A549 (cell line): ENCODE data around the gene FAM107B. TPM values are rescaled to one million over a fixed set of nuclear protein-coding genes. Genes with fewer than 3 reads are reported as not detected.
A peak's percentile ranks its signal among the peaks of the same experiment; 100 is the strongest.

Experiments used
- ATAC-seq, 2 experiments: fragments of 200-7000 bp in 1 of 2; fragments of >200 bp in 1 of 2; cut with Nextera tagmentation in 1 of 2; cut with Tn5 transposase in 1 of 2; 3 replicates each; pipeline versions ENCODE4 v1.8.0 to v1.9.1; 2018 to 2020; ENCODE audit warnings: mild to moderate bottlenecking in 1 of 2, moderate library complexity in 1 of 2
- CTCF ChIA-PET: fragments of 300-600 bp; sonication (Branson Sonifier 250); formaldehyde crosslinking; extraction: SDS; loops from one replicate; lab custom pipeline; 2021; ENCODE audit warnings: antibody characterized with exemption, inconsistent platforms; lab: Yijun Ruan, JAX
- POLR2A ChIA-PET: fragments of 350-600 bp; formaldehyde crosslinking; extraction: SDS; loops from one replicate; lab custom pipeline; 2021; ENCODE audit warnings: antibody characterized with exemption, inconsistent platforms; lab: Yijun Ruan, JAX
- DNase-seq, 2 experiments: peaks; one replicate each; pipeline versions ENCODE4 v3.0.0 to v3.0.0-alpha.2; 2011 to 2016; ENCODE audit warnings: low read depth in 1 of 2, low spot score in 1 of 2
- FAIRE-seq: peaks from 2 replicates; lab custom pipeline; 2011; peaks lifted over from hg19 to GRCh38; lab: Jason Lieb, UNC
- H3K27ac ChIP-seq, 2 experiments: fragments of >200 bp; sonication (Bioruptor Twin); formaldehyde crosslinking; 3 replicates each; pipeline ENCODE4 v1.5.1; 2016 to 2017
- H3K4me1 ChIP-seq: fragments of >200 bp; sonication (Bioruptor Twin); formaldehyde crosslinking; 3 replicates; pipeline ENCODE4 v1.6.1; 2016
- H3K4me2 ChIP-seq: fragments of >200 bp; sonication (Bioruptor Twin); formaldehyde crosslinking; 3 replicates; pipeline ENCODE4 v1.6.1; 2016
- H3K4me3 ChIP-seq: fragments of >200 bp; sonication (Bioruptor Twin); formaldehyde crosslinking; 3 replicates; pipeline ENCODE4 v1.5.1; 2016
- H3K9me3 ChIP-seq: fragments of >200 bp; sonication (Bioruptor Twin); formaldehyde crosslinking; 3 replicates; pipeline ENCODE4 v1.6.1; 2016
- ATOH8 ChIP-seq: fragments of 250-450 bp; sonication (Bioruptor Pico); IDR thresholded peaks from 2 replicates; pipeline ENCODE4 v1.5.0; 2020; ENCODE audit warnings: low read depth, mild to moderate bottlenecking, moderate library complexity
- BCL3 ChIP-seq: fragments of >200 bp; sonication (Bioruptor Twin); formaldehyde crosslinking; IDR thresholded peaks from 3 replicates; pipeline ENCODE4 v1.6.1; 2016
- CBX2 ChIP-seq: fragments of 200-600 bp; sonication (generic); IDR thresholded peaks from 2 replicates; pipeline ENCODE4 v1.6.1; 2016; ENCODE audit warnings: low read depth, mild to moderate bottlenecking, borderline replicate concordance
- CHD2 ChIP-seq: fragments of 150-350 bp; IDR thresholded peaks from 2 replicates; pipeline ENCODE4 v1.6.1; 2014; ENCODE audit warnings: low read length; ENCODE audit not compliant: partially characterized antibody
- CHD4 ChIP-seq: fragments of 200-600 bp; sonication (generic); IDR thresholded peaks from 2 replicates; pipeline ENCODE4 v1.6.1; 2016; ENCODE audit warnings: antibody characterized with exemption, mild to moderate bottlenecking, borderline replicate concordance
- E2F6 ChIP-seq: IDR thresholded peaks from 2 replicates; pipeline ENCODE4 v1.6.1; 2012; ENCODE audit warnings: low read depth, borderline replicate concordance
- EHMT2 ChIP-seq: fragments of 200-600 bp; sonication (generic); IDR thresholded peaks from 2 replicates; pipeline ENCODE4 v1.6.1; 2016; ENCODE audit warnings: antibody characterized with exemption, low read depth, mild to moderate bottlenecking, moderate library complexity
- FOXS1 ChIP-seq: fragments of 250-450 bp; sonication (Bioruptor Pico); IDR thresholded peaks from 2 replicates; pipeline ENCODE4 v1.5.0; 2020; ENCODE audit warnings: mild to moderate bottlenecking, moderate library complexity
- HEYL ChIP-seq: fragments of 250-450 bp; sonication (Bioruptor Pico); IDR thresholded peaks from 2 replicates; pipeline ENCODE4 v1.8.0; 2021; ENCODE audit warnings: mild to moderate bottlenecking, moderate library complexity
- HMGXB4 ChIP-seq: fragments of 250-450 bp; sonication (Bioruptor Pico); IDR thresholded peaks from 2 replicates; pipeline ENCODE4 v1.5.0; 2021; ENCODE audit warnings: mild to moderate bottlenecking, moderate library complexity, borderline replicate concordance
- HOXA7 ChIP-seq: fragments of 250-450 bp; sonication (Bioruptor Pico); IDR thresholded peaks from 2 replicates; pipeline ENCODE4 v1.5.0; 2020; ENCODE audit warnings: mild to moderate bottlenecking, moderate library complexity
- HOXB13 ChIP-seq: fragments of 250-450 bp; sonication (Bioruptor Pico); IDR thresholded peaks from 2 replicates; pipeline ENCODE4 v1.5.0; 2020; ENCODE audit warnings: low read depth, mild to moderate bottlenecking, moderate library complexity
- HOXB5 ChIP-seq: fragments of 250-450 bp; sonication (Bioruptor Pico); IDR thresholded peaks from 2 replicates; pipeline ENCODE4 v1.5.0; 2020; ENCODE audit warnings: mild to moderate bottlenecking, moderate library complexity
- JUN ChIP-seq, 2 experiments: fragments of >200 bp; sonication (Bioruptor Twin); formaldehyde crosslinking; IDR thresholded peaks; 2 replicates in 1 of 2; 3 replicates in 1 of 2; pipeline ENCODE4 v1.6.1; 2016 to 2017
- KDM1A ChIP-seq: fragments of 200-600 bp; sonication (generic); IDR thresholded peaks from 2 replicates; pipeline ENCODE4 v1.6.1; 2016; ENCODE audit warnings: low read depth, mild to moderate bottlenecking
- MAFK ChIP-seq: fragments of 450-650 bp; IDR thresholded peaks from 2 replicates; pipeline ENCODE4 v1.6.1; 2014; ENCODE audit not compliant: partially characterized antibody
- MAX ChIP-seq: IDR thresholded peaks from 2 replicates; pipeline ENCODE4 v1.6.1; 2012
- MYC ChIP-seq: IDR thresholded peaks from 2 replicates; pipeline ENCODE4 v1.6.1; 2012; ENCODE audit warnings: mild to moderate bottlenecking, inconsistent platforms, low read length, improper control_type of control experiment, borderline replicate concordance
- NR3C1 ChIP-seq: fragments of >200 bp; sonication (Bioruptor Twin); formaldehyde crosslinking; IDR thresholded peaks from 3 replicates; pipeline ENCODE4 v1.6.1; 2017
- POLR2A ChIP-seq: IDR thresholded peaks from 2 replicates; pipeline ENCODE4 v1.6.1; 2012; ENCODE audit warnings: mild to moderate bottlenecking, low read length
- RAD21 ChIP-seq, 2 experiments: fragments of >200 bp in 1 of 2; sonication (Bioruptor Twin) in 1 of 2; formaldehyde crosslinking in 1 of 2; IDR thresholded peaks in 1 of 2; conservative IDR thresholded peaks in 1 of 2; 2 replicates in 1 of 2; 3 replicates in 1 of 2; pipeline ENCODE4 v1.6.1; 2012 to 2018; ENCODE audit warnings: inconsistent platforms in 1 of 2
- RCOR1 ChIP-seq: fragments of 150-350 bp; IDR thresholded peaks from 2 replicates; pipeline ENCODE4 v1.6.1; 2014; ENCODE audit warnings: antibody characterized with exemption, low read length, low read depth
- REST ChIP-seq: fragments of 200-600 bp; sonication (generic); IDR thresholded peaks from 2 replicates; pipeline ENCODE4 v1.6.1; 2016; ENCODE audit warnings: antibody characterized with exemption, mild to moderate bottlenecking, moderate library complexity
- SMC3 ChIP-seq: fragments of >200 bp; sonication (Bioruptor Twin); formaldehyde crosslinking; IDR thresholded peaks from 3 replicates; pipeline ENCODE4 v1.6.1; 2018; ENCODE audit warnings: inconsistent platforms
- TP53 ChIP-seq: fragments of 250-450 bp; sonication (Bioruptor Pico); IDR thresholded peaks from 2 replicates; pipeline ENCODE4 v1.5.0; 2021; ENCODE audit warnings: mild to moderate bottlenecking, moderate library complexity
- USF2 ChIP-seq: fragments of 450-650 bp; IDR thresholded peaks from 2 replicates; pipeline ENCODE4 v1.6.1; 2014; ENCODE audit warnings: antibody characterized with exemption
- ZC3H11A ChIP-seq: fragments of 450-650 bp; IDR thresholded peaks from 2 replicates; pipeline ENCODE4 v1.6.1; 2014; ENCODE audit warnings: antibody characterized with exemption, mild to moderate bottlenecking
- ZFP36 ChIP-seq: fragments of 450-650 bp; IDR thresholded peaks from 2 replicates; pipeline ENCODE4 v1.6.1; 2014; ENCODE audit warnings: borderline replicate concordance; ENCODE audit not compliant: partially characterized antibody
- ZSCAN20 ChIP-seq: fragments of 250-450 bp; sonication (Bioruptor Pico); IDR thresholded peaks from 2 replicates; pipeline ENCODE4 v1.8.0; 2022; ENCODE audit warnings: mild to moderate bottlenecking, moderate library complexity
- WGBS: methylation state at CpG from one replicate; pipeline ENCODE4 v1.1.6; 2017; ENCODE audit errors: missing lambda C conversion rate; 5-methylcytosine and 5-hydroxymethylcytosine counted together
- polyA plus RNA-seq, 4 experiments: library from polyadenylated mRNA; depleted of rRNA in 3 of 4; stranded (reverse); fragments of >200 nt; fragmentation: RNase III in 1 of 4; extraction: RNeasy Plus Mini Kit Qiagen cat#74134 plus additional on column Dnase treatment in 1 of 4; gene quantifications; 2 replicates in 3 of 4; 3 replicates in 1 of 4; pipeline ENCODE4 v1.2.3, GENCODE V29; 2011 to 2017

The FAM107B gene
- polyA plus RNA-seq, 2 of the 4 experiments (the other 2 are of a cell fraction): 99.9 to 173 TPM

GRCh38 chr10:14773551-14774213 is 1.0 kb downstream of the FAM107B start:
- peak overlapping the region in 1 of 2 experiments; percentile 32; a peak in 1 of 6 replicates for H3K27ac ChIP-seq
- no peak for TF ChIP-seq BCL3
- no peak for TF ChIP-seq ATOH8 (CRISPR knock-in tag)
- no peak for TF ChIP-seq MAX
- no peak for TF ChIP-seq NR3C1
- no peak for TF ChIP-seq ZC3H11A
- no peak for TF ChIP-seq FOXS1 (CRISPR knock-in tag)
- TF ChIP-seq RCOR1: no peak
- no peak for TF ChIP-seq HOXB13 (CRISPR knock-in tag)
- TF ChIP-seq JUN (IDR thresholded peaks at IDR 0.05): no peak
- TF ChIP-seq EHMT2: no peak
- no peak for TF ChIP-seq POLR2A
- no peak for TF ChIP-seq RAD21 (conservative IDR thresholded peaks at IDR 0.05 in 1 of 2, IDR thresholded peaks at IDR 0.05 in 1 of 2)
- no peak for TF ChIP-seq MYC
- TF ChIP-seq E2F6: no peak
- no peak for TF ChIP-seq USF2
- no peak for TF ChIP-seq KDM1A
- no peak for TF ChIP-seq MAFK
- no peak for TF ChIP-seq TP53 (CRISPR knock-in tag)
- 0 out of 6 replicates have a peak, but pooled peaks of 1 of the 2 experiments have one; percentile 37 for ATAC-seq
- H3K4me2 ChIP-seq: no peak overlapping the region
- no peaks in the 10 kb centered on the region for H3K9me3 ChIP-seq
- no peak for FAIRE-seq
- no peak for DNase-seq
- peaks cover 6% of the 10 kb centered on the region for H3K4me1 ChIP-seq
- H3K4me3 ChIP-seq: no peak overlapping the region
- ChIA-PET POLR2A (no interaction called here), CTCF (no interaction called here)
- WGBS: 91% methylated on average over 10 of the region's 10 CpGs

GRCh38 chr10:14772399-14772798 is 2.3 kb downstream of the FAM107B start:
- ChIA-PET CTCF (no interaction called here), POLR2A (no interaction called here)
- Histone ChIP-seq H3K9me3 (no peaks in the 10 kb centered on the region), H3K4me2 (no peak overlapping the region), H3K27ac (peak overlapping the region in 1 of 2 experiments; percentile 54; a peak in 2 of 6 replicates), H3K4me1 (no peaks in the 10 kb centered on the region), H3K4me3 (no peak overlapping the region)
- no peak for FAIRE-seq
- ATAC-seq: no peak
- DNase-seq: no peak
- 88% methylated on average over 7 of the region's 7 CpGs for WGBS
- TF ChIP-seq HOXB5 (CRISPR knock-in tag) (no peak), ZSCAN20 (CRISPR knock-in tag) (no peak), ZFP36 (no peak), CHD2 (no peak), CBX2 (no peak), ZC3H11A (no peak), HMGXB4 (CRISPR knock-in tag) (no peak), TP53 (CRISPR knock-in tag) (no peak), CHD4 (no peak), SMC3 (no peak), REST (no peak), MYC (no peak), HEYL (no peak), HOXA7 (CRISPR knock-in tag) (no peak)
